Measurements from ENCODE around the gene EGR2. TPM values are rescaled to one million over a fixed set of nuclear protein-coding genes. Genes with fewer than 3 reads are reported as not detected.

The EGR2 gene
- total and polyA plus RNA-seq, 8 donors, result 0.42 to 2.7 (median 0.65) TPM

- no peaks in the 10 kb centered on the region for H3K36me3 ChIP-seq
- no peak overlapping the region for H3K27ac ChIP-seq
- H3K27me3 ChIP-seq, result no peaks in the 10 kb centered on the region
- H3K4me1 ChIP-seq, result no peaks in the 10 kb centered on the region
- no peak overlapping the region for H3K4me3 ChIP-seq
- H3K9me3 ChIP-seq, result no peaks in the 10 kb centered on the region
- no peak for ATAC-seq
- no peak for TF ChIP-seq CTCF (IDR thresholded peaks at IDR 0.05)
- intact Hi-C loops (cut with DNase I), result no loop called here
- no peak for DNase-seq
- FAIRE-seq, result no peak
These were observed 31.3 kb upstream of the EGR2 start for GRCh38 chr10:62847433-62847832.

- Histone ChIP-seq H3K27ac (no peak overlapping the region), H3K9me3 (no peaks in the 10 kb centered on the region), H3K27me3 (no peaks in the 10 kb centered on the region), H3K4me1 (no peaks in the 10 kb centered on the region), H3K36me3 (no peaks in the 10 kb centered on the region), H3K4me3 (no peak overlapping the region)
- intact Hi-C loops (cut with DNase I), result no loop called here
- 60 to 61% methylated on average over 7 of the region's 7 CpGs for WGBS, 2 donors
- no peak for DNase-seq
- no peak for TF ChIP-seq CTCF (IDR thresholded peaks at IDR 0.05)
- FAIRE-seq, result no peak
- no peak for ATAC-seq
These were observed 28.3 kb upstream of the EGR2 start for GRCh38 chr10:62844280-62845011.

- DNase-seq (no peak), FAIRE-seq (no peak)
- no peak overlapping the region for H3K27ac ChIP-seq
These were observed 27.4 kb upstream of the EGR2 start for GRCh38 chr10:62843600-62843999.

GRCh38 chr10:62842983-62843382 is 26.8 kb upstream of the EGR2 start:
- Histone ChIP-seq H3K4me3 (no peak overlapping the region), H3K4me1 (no peaks in the 10 kb centered on the region), H3K27ac (no peak overlapping the region), H3K36me3 (no peaks in the 10 kb centered on the region), H3K9me3 (no peaks in the 10 kb centered on the region), H3K27me3 (no peaks in the 10 kb centered on the region)
- DNase-seq, result no peak
- no peak for TF ChIP-seq CTCF (IDR thresholded peaks at IDR 0.05)
- FAIRE-seq, result no peak
- 29 to 30% methylated on average over 1 of the region's 1 CpG for WGBS, 2 donors
- no peak for ATAC-seq
- intact Hi-C loops (cut with DNase I), result no loop called here

More at GRCh38 chr10:62843600-62843999, 27.4 kb upstream of the EGR2 start:
- H3K4me1 ChIP-seq, result no peaks in the 10 kb centered on the region
- H3K36me3 ChIP-seq, result no peaks in the 10 kb centered on the region
- H3K9me3 ChIP-seq, result no peaks in the 10 kb centered on the region
- no peak for ATAC-seq
- H3K4me3 ChIP-seq, result no peak overlapping the region
- intact Hi-C loops (cut with DNase I), result no loop called here
- H3K27me3 ChIP-seq, result no peaks in the 10 kb centered on the region
- TF ChIP-seq CTCF (IDR thresholded peaks at IDR 0.05), result no peak
- WGBS, 2 donors, result 54 to 63% methylated on average over 3 of the region's 3 CpGs

- no peak for ATAC-seq
- H3K4me1 ChIP-seq, result no peaks in the 10 kb centered on the region
- no peaks in the 10 kb centered on the region for H3K27me3 ChIP-seq
- no peak for FAIRE-seq
- no peaks in the 10 kb centered on the region for H3K9me3 ChIP-seq
- 56 to 81% methylated on average over 2 of the region's 2 CpGs for WGBS, 2 donors
- no peak overlapping the region for H3K4me3 ChIP-seq
- H3K27ac ChIP-seq, result no peak overlapping the region
- intact Hi-C loops (cut with DNase I), result no loop called here
- no peak for TF ChIP-seq CTCF (IDR thresholded peaks at IDR 0.05)
- no peaks in the 10 kb centered on the region for H3K36me3 ChIP-seq
- no peak for DNase-seq
These were observed 23.4 kb upstream of the EGR2 start for GRCh38 chr10:62839590-62839989.

Measured in pancreas (tissue), 10 donors.